A172 (cell line): ENCODE measurements around the gene CDK5RAP1. TPM values are rescaled to one million over a fixed set of nuclear protein-coding genes. Genes with fewer than 3 reads are reported as not detected.

Experiments used
- total RNA-seq: library from RNA; depleted of rRNA; stranded (reverse); fragments of >200 nt; shearing (Covaris generic); gene quantifications from 2 replicates; pipeline ENCODE4 v1.2.3, GENCODE V29; 2014; rRNA removed

Gene CDK5RAP1
- total RNA-seq, 1 experiment from 2014 or later, result 94.3 TPM

Other genes with a start within 250 kb of the CDK5RAP1 start
- not detected in 2 replicates for gene BPIFA2, start 233.4 kb downstream of the CDK5RAP1 start, total RNA-seq
- not detected in 2 replicates for gene BPIFA3, start 184.2 kb downstream of the CDK5RAP1 start, total RNA-seq
- gene BPIFA1, start 165.5 kb downstream of the CDK5RAP1 start, total RNA-seq, result not detected in 2 replicates
- not detected in 2 replicates for gene BPIFB1, start 118.3 kb downstream of the CDK5RAP1 start, total RNA-seq
- gene SNTA1, start 42.2 kb upstream of the CDK5RAP1 start, total RNA-seq, result 60.7 and 70.7 TPM in 2 replicates
- gene CBFA2T2, start 88.6 kb upstream of the CDK5RAP1 start, total RNA-seq, result 6.7 and 10.1 TPM in 2 replicates